ENCODE measurements around the gene ATP6V0E1.
"Not testable (repeated sequence)": the region's sequence is repeated elsewhere in the genome, so short reads cannot be mapped to it uniquely, and the experiment has no call there.

ATP6V0E1 gene

DNA sequence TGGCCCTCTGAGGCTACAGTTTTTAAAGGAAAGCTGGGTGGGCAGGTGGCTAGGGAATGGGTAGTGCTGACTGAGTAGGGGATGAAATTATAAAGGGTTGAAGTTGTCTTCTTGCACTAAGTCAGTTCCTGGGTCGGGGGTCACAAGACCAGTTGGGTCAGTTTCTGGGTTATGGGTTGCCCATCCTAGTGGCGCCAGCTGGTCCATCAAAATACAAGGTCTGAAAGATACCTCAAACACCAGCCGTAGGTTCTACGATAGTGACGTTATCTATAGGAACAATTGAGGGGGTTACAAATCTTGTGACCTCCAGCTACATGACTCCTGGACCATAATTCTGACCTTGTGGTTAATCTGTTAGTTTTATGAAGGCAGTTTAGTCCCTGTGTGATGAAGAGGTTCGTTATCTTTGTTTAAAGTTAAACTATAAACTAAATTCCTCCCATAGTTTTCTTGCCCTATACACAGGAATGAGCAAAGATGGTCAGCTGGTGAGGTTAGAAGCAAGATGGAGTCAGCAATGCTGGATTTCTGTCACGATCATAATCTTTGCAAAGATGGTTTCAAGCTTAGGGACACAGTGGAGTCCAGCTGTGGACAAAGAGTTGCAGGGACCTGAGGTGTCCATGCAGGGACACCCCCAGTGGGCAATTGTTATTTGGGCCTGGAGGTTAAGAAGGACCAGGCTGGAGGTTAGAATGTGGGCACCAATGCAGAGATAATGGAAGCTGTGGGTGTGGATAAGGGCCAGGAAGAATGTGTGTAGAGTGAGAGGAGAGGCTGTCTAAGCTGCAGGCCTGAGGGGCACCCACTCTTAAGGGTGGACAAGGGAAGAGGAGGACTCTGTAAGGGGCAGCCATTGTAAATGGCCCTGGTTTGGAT lies 58.6 kb downstream of the ATP6V0E1 start:
- no peak for DNase-seq

GRCh38 chr5:173042763-173043107 lies 59.2 kb downstream of the ATP6V0E1 start:
- DNase-seq: no peak

- no peak for DNase-seq
Measured at GRCh38 chr5:173045474-173045873, 61.9 kb downstream of the ATP6V0E1 start.

DNA sequence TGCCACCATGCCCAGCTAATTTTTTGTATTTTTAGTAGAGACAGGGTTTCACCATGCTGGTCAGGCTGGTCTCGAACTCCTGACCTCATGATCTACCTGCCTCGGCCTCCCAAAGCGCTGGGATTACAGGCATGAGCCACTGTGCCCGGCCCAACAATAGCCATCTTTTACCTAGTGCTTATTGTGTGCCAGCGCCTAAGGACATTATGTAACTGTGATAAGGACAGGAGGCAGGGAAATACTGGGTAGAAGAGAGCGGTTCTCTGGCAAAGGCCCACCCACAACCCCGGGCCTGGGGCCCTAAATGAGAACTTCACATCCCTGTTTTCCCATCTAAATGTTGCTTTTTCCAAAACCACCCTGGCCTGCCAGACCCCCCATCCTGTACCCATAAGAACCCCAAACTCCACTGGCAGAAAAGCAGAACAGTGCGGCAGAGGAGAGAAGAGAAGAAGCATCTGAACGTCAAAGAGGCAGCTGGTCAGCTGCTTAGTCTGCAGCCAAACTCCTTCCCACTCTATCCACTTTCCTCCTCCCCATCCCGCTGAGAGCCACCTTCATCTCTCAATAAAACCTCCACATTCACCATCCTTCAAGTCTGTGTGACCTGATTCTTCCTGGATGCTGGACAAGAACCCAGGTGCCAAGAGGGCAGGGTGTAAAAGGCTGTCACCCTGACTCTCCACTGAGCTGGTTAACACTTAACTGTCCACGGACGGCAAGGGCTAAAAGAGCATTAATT lies 63.7 kb downstream of the ATP6V0E1 start:
- not testable (repeated sequence) for DNase-seq

- no peak for DNase-seq
Measured at GRCh38 chr5:173047838-173048105, 64.2 kb downstream of the ATP6V0E1 start.

GRCh38 chr5:173050791-173051190 lies 67.2 kb downstream of the ATP6V0E1 start:
- DNase-seq: no peak

DNA sequence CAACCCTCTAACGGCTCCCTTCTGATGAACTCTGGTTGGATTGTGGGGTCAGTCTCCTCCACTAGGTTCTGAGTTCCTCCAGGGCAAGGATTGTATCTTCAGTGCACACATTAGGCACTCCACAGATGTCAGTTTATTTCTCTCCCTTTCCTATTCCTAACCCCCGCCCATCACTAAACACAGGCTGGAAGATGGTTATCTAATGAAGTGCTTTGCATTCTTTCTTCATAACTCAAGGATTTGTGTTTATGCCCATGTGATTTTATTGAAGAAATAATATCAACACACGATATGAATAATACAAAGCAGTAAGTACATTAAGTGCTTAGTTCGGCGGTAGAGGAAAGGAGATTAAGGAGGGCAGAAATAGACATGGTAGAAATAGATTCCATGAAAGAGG lies 68.2 kb downstream of the ATP6V0E1 start:
- DNase-seq: no peak

GRCh38 chr5:173053041-173053440 lies 69.5 kb downstream of the ATP6V0E1 start:
- DNase-seq: no peak

- DNase-seq: no peak
Measured at GRCh38 chr5:173055042-173055721, 71.6 kb downstream of the ATP6V0E1 start.

- no peak for DNase-seq
Measured at GRCh38 chr5:173055722-173055982, 72.1 kb downstream of the ATP6V0E1 start.

- peak; percentile 98 for DNase-seq
Measured at GRCh38 chr5:173055983-173056782, 72.6 kb downstream of the ATP6V0E1 start, which contains the start of gene CREBRF. Gene CREBRF (plus strand): TSS chr5:173056352. CDS start chr5:173080776, 24,424 bp downstream.

DNA sequence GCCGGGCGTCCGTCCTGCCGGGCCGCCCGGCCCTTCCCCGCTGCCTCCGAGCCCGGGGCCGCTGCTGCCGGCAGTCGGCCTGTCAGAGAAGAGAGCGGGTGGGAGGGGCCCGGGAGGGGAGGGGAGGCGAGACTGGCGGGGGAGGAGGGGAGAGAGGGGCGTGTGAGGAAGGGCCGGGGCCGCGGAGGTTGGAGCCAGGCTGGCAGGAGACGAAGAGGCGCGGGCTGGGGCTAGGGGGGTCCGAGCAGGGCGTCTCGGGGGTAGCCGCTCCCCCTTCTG lies 73.2 kb downstream of the ATP6V0E1 start:
- DNase-seq: peak; percentile 93

DNA sequence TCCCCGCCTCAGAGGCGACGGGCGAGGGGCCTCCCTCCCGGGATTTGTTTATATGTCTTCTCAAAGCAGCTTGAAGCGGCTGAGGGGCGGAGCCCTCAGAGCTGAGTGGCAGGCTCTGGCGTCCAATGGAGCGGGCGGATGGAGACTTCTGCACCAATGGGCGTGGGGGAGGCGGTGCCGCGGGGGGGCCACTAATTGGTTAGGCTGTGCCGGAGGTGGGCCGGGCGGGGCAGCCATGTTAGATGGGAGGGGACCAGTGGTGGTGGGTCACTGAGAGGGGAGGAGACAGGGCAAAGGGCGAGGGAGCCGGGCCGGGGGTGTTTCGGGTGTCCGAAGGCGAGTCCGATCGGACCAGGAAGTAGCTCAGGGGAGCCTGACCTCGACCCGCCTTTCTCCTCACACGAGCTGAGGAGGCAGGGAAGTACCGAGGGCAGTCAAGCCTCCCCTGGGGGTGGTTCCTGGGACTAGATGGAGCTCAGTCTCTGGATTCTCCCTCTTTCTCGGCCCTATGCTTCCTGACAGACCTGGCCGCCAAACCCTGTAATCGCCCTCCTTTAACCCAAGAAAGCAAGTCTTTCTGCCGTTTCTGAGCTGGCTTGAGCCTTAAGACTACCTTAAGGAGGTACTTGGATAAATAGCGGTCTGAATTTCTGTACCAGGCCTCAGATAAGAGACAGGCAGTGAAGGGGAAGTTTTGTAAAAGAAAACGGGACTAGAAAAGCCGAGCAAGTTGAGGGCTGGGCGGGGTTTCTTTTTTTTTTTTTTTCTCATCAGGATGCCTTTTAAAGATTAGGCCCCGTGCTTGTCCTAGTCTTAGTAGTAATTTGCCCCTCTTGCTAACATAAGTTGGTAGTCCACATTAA lies 73.7 kb downstream of the ATP6V0E1 start:
- DNase-seq: peak; percentile 99

DNA sequence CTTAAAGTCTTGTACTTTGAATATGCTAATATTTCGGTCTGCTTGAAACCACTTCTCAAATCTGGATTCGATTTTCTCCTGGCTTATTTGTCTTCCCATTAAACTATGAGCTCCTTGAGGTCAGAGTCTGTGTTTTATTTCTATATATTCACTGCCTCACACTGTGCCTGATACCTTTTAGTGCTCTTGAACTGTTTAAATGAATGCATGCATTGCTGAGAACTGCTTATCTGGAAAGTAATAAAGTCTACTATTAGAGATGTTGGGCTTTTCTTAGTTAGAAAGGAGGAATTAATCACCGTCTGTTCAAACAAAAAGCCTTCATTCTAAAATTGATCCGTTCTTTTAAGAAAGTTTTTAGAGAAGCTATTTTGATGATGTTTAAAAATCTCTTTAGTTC lies 78.6 kb downstream of the ATP6V0E1 start:
- no peak for DNase-seq

- DNase-seq: no peak
Measured at GRCh38 chr5:173065155-173065554, 81.6 kb downstream of the ATP6V0E1 start.

- no peak for DNase-seq
Measured at GRCh38 chr5:173069671-173070070, 86.1 kb downstream of the ATP6V0E1 start.

GRCh38 chr5:173075137-173075843 lies 91.7 kb downstream of the ATP6V0E1 start:
- peak; percentile 8 for DNase-seq

GRCh38 chr5:173075970-173076369 lies 92.4 kb downstream of the ATP6V0E1 start:
- DNase-seq: no peak

GRCh38 chr5:173076471-173076870 lies 92.9 kb downstream of the ATP6V0E1 start:
- DNase-seq: not testable (repeated sequence)

GRCh38 chr5:173078878-173079277 lies 95.3 kb downstream of the ATP6V0E1 start:
- DNase-seq: no peak

Data from NCI-H69 (cell line).